Motor neuron (in vitro differentiated cells): ENCODE results near the gene ZC3H7A. TPM values are rescaled to one million over a fixed set of nuclear protein-coding genes. Genes with fewer than 3 reads are reported as not detected.
"Not testable (repeated sequence)": the region's sequence is repeated elsewhere in the genome, so short reads cannot be mapped to it uniquely, and the experiment has no call there.

Experiments
- ATAC-seq, 8 experiments: fragments of 200-7000 bp; cut with Tn5 transposase; replicated peaks in 6 of 8; 2 replicates each; pipeline ENCODE4 v1.8.0; 2021; ENCODE audit warnings: mild to moderate bottlenecking in 8 of 8, moderate library complexity in 8 of 8
- H3K27ac ChIP-seq, 2 donors: fragments of 250-450 bp; sonication (Bioruptor Pico); 2 replicates each; pipeline ENCODE4 v1.9.0; 2021; ENCODE audit warnings: antibody characterized with exemption in 2 of 2, mild to moderate bottlenecking in 2 of 2, moderate library complexity in 1 of 2
- H3K4me1 ChIP-seq, 2 donors: fragments of 250-450 bp; sonication (Bioruptor Pico); replicated peaks in 1 of 2; 2 replicates each; pipeline ENCODE4 v1.6.1; 2021; ENCODE audit warnings: antibody characterized with exemption in 2 of 2, mild to moderate bottlenecking in 2 of 2, moderate library complexity in 1 of 2
- H3K4me3 ChIP-seq, 5 donors: fragments of 250-450 bp; sonication (Bioruptor Pico); 2 replicates each; pipeline ENCODE4 v1.9.0; 2021; ENCODE audit warnings: antibody characterized with exemption in 5 of 5, mild to moderate bottlenecking in 5 of 5, moderate library complexity in 4 of 5
- WGBS, 10 experiments: fragments of 450-650 bp; shearing (Covaris generic); methylation state at CpG; one replicate each; pipeline ENCODE4 v1.0.0; 2022; 5-methylcytosine and 5-hydroxymethylcytosine counted together
- in situ Hi-C, 9 experiments: fragments of 400-800 bp; cut with MboI; loops; one replicate each; pipeline ENCODE4 v1.15.0; 2021; ENCODE audit warnings: low sequenced_read_pairs in 9 of 9, low pct_unique_long_range_greater_than_20kb in 2 of 9; ENCODE audit not compliant: unreplicated experiment in 9 of 9
- total RNA-seq, 8 experiments: library from RNA; unstranded; fragments of 300-600 nt; gene quantifications; 2 replicates each; pipeline versions ENCODE4 v1.2.3 to v1.2.4, GENCODE V29; 2022

Gene ZC3H7A
- total RNA-seq, 8 experiments from 2014 or later: 23.0 to 82.7 (median 39.3) TPM

DNA sequence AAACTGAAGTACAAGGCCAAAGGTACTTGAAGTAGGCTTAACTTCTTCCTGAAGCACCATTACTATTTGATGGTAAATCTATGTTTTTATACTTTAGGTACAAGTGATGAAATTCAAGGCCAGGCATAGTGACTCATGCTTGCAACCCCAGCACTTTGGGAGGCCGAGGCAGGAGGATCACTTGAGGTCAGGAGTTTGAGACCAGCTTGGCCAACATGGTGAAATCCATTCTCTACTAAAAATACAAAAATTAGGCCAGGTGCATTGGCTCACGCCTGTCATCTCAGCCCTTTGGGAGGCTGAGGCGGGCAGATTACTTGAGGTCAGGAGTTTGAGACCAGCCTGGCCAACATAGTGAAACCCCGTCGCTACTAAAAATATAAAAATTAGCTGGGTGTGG lies 26.6 kb upstream of the ZC3H7A start:
- not testable (repeated sequence) for H3K4me3 ChIP-seq, H3K4me1 ChIP-seq, H3K27ac ChIP-seq, ATAC-seq
- 74 to 100% (median 93%) methylated on average over 1 to 5 of the region's 5 CpGs; no CpG with 5 or more reads in 5 of the 10 experiments for WGBS, 10 experiments
- in situ Hi-C loops: loop anchor here in 2 of 9 experiments (25.0 kb wide), 4 partner anchors 286 to 861 kb away; a partner anchor contains a TSS

DNA sequence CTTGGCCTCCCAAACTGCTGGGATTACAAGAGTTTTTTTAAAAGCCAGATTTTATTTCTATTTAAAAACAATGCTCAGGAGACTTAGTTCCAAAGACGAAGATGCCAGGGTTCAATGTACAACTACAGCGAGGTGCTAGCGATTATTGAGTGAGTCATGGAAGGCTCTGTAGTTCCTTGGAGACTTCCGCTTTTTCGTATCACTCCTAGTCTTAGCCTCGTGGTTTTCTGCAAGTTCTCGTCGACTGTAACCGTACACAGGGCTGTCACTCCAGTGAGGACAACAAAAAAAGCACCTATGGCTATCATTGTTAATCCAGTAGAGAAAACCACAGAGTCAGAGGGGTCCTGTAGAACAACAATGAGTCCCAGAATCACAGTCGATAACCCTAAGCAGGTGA lies 22.7 kb upstream of the ZC3H7A start:
- ATAC-seq: no peak
- Histone ChIP-seq H3K4me1 (no peaks in the 10 kb centered on the region), H3K4me3 (no peak overlapping the region), H3K27ac (no peak overlapping the region)
- WGBS, 10 experiments: 75 to 98% (median 93%) methylated on average over 1 to 10 of the region's 10 CpGs; no CpG with 5 or more reads in 1 of the 10 experiments
- in situ Hi-C loops: loop anchor here in 2 of 9 experiments (25.0 kb wide), 4 partner anchors 282 to 857 kb away; a partner anchor contains a TSS

- in situ Hi-C loops: loop anchor here in 2 of 9 experiments (25.0 kb wide), 4 partner anchors 282 to 857 kb away; a partner anchor contains a TSS
- not testable (repeated sequence) for H3K4me3 ChIP-seq, H3K4me1 ChIP-seq, H3K27ac ChIP-seq, ATAC-seq
- 90 to 100% (median 95%) methylated on average over 1 to 11 of the region's 13 CpGs; no CpG with 5 or more reads in 4 of the 10 experiments for WGBS, 10 experiments
These were observed 21.9 kb upstream of the ZC3H7A start for GRCh38 chr16:11818970-11819369.

- no peak for ATAC-seq
- in situ Hi-C loops: loop anchor here in 2 of 9 experiments (25.0 kb wide), 4 partner anchors 279 to 854 kb away; a partner anchor contains a TSS
- Histone ChIP-seq H3K4me3 (no peak overlapping the region), H3K4me1 (no peaks in the 10 kb centered on the region), H3K27ac (no peak overlapping the region)
- 0 to 100% (median 78%) methylated on average over 1 to 4 of the region's 5 CpGs; no CpG with 5 or more reads in 2 of the 10 experiments for WGBS, 10 experiments
These were observed 19.1 kb upstream of the ZC3H7A start for GRCh38 chr16:11816123-11816522.

DNA sequence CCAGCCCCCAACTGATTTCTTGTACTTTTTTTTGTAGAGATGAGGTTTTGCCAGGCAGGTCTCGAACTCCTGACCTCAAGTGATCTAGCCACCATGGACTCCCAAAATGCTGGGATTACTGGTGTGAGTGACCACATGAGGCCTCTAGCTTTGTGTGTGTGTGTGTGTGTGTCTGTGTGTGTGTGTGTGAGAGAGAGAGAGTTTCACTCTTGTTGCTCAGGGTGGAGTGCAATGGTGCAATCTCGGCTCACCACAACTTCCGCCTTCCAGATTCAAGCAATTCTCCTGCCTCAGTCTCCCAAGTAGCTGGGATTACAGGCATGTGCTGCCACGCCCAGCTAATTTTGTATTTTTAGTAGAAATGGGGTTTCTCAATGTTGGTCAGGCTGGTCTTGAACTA lies 17.7 kb upstream of the ZC3H7A start:
- in situ Hi-C loops: loop anchor here in 2 of 9 experiments (25.0 kb wide), 4 partner anchors 277 to 852 kb away; a partner anchor contains a TSS
- not testable (repeated sequence) for ATAC-seq, H3K4me1 ChIP-seq, H3K4me3 ChIP-seq, H3K27ac ChIP-seq
- WGBS, 10 experiments: 60 to 100% (median 93%) methylated on average over 1 to 3 of the region's 4 CpGs; no CpG with 5 or more reads in 3 of the 10 experiments

DNA sequence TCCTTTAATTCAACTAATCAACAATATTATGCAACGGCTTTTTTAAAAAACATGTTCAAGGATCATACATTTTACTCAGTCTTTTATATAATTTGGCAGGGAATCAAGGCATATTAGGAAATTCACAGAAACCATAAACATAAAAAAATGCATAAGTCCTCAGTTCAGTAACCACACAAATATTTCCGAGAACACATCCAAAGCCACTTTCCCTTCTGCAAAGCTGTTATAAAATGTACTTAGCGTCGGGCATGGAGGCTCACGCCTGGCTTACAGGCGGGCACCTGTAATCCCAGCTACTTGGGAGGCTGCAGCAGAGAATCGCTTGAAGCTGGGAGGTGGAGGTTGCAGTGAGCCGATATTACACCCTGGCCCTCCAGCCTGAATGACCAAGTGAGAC lies 9.7 kb upstream of the ZC3H7A start:
- in situ Hi-C loops: loop anchor here in 2 of 9 experiments (25.0 kb wide), 4 partner anchors 269 to 844 kb away; a partner anchor contains a TSS
- ATAC-seq: peak in 1 of 8 experiments; percentile 79
- Histone ChIP-seq H3K27ac (no peak overlapping the region), H3K4me3 (no peak overlapping the region), H3K4me1 (no peaks in the 10 kb centered on the region)
- 0 to 100% (median 83%) methylated on average over 1 to 8 of the region's 8 CpGs; no CpG with 5 or more reads in 1 of the 10 experiments for WGBS, 10 experiments

DNA sequence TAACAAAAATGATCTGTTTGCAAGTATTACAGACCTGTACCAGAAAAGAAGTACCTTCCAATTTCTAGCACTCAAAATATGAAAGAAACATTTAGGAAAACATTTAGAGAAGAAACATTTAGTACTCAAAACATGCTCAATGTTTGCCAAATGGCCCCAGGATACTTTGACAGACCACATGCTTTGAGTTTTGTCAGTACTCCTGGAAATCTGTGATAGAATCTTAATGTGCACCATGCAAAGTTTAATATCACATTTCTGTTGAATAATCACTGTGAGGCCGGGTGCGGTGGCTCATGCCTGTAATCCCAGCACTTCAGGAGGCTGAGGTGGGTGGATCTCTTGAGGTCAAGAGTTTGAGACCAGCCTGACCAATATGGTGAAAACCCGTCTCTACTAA lies 8.5 kb upstream of the ZC3H7A start:
- in situ Hi-C loops: loop anchor here in 2 of 9 experiments (25.0 kb wide), 4 partner anchors 268 to 843 kb away; a partner anchor contains a TSS
- Histone ChIP-seq H3K4me3 (no peak overlapping the region), H3K4me1 (no peaks in the 10 kb centered on the region), H3K27ac (no peak overlapping the region)
- WGBS, 10 experiments: 20 to 100% (median 92%) methylated on average over 1 to 3 of the region's 3 CpGs; no CpG with 5 or more reads in 3 of the 10 experiments
- ATAC-seq: peak in 1 of 8 experiments; percentile 52

DNA sequence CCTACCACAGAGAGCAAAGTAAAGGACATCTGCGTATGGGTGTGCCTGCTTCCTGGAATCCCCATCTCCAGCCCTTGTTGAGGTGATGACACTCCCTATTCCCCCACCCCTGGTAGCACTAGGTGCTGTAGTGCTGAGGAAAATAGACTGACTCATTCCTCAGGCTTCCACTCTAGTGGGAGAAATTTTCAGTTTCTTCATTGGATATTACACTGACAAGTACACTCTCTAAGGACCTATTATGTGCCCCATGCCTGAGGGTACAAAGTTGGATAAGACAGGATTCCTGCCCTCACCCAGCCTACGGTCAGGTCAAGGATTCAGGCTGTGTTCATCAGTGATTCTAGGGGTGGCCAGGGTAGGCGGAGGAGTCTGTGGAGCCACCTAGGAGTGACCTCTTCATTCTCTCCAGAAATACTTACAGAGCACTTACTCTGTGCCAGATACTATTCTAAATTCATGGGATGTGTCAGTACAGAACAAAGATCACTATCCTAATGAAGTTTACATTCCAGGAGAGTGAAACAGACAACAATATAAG lies 4.5 kb upstream of the ZC3H7A start:
- in situ Hi-C loops: loop anchor here in 2 of 9 experiments (25.0 kb wide), 4 partner anchors 264 to 839 kb away; a partner anchor contains a TSS
- no peak overlapping the region for H3K27ac ChIP-seq
- WGBS, 10 experiments: 20 to 100% (median 80%) methylated on average over 1 to 2 of the region's 3 CpGs; no CpG with 5 or more reads in 2 of the 10 experiments
- peak in 2 of 8 experiments; percentile 2 to 20 for ATAC-seq
- H3K4me1 ChIP-seq: peaks cover 9 to 11% of the 10 kb centered on the region in 2 donors
- no peak overlapping the region for H3K4me3 ChIP-seq

GRCh38 chr16:11800382-11800718 lies 3.3 kb upstream of the ZC3H7A start:
- in situ Hi-C loops: loop anchor here in 2 of 9 experiments (25.0 kb wide), 4 partner anchors 263 to 838 kb away; a partner anchor contains a TSS
- no peak overlapping the region for H3K4me3 ChIP-seq
- no peak overlapping the region for H3K27ac ChIP-seq
- no peak for ATAC-seq
- peaks cover 13 to 19% of the 10 kb centered on the region in 2 donors for H3K4me1 ChIP-seq
- WGBS, 10 experiments: 70 to 100% (median 93%) methylated on average over 1 to 3 of the region's 3 CpGs; no CpG with 5 or more reads in 2 of the 10 experiments

DNA sequence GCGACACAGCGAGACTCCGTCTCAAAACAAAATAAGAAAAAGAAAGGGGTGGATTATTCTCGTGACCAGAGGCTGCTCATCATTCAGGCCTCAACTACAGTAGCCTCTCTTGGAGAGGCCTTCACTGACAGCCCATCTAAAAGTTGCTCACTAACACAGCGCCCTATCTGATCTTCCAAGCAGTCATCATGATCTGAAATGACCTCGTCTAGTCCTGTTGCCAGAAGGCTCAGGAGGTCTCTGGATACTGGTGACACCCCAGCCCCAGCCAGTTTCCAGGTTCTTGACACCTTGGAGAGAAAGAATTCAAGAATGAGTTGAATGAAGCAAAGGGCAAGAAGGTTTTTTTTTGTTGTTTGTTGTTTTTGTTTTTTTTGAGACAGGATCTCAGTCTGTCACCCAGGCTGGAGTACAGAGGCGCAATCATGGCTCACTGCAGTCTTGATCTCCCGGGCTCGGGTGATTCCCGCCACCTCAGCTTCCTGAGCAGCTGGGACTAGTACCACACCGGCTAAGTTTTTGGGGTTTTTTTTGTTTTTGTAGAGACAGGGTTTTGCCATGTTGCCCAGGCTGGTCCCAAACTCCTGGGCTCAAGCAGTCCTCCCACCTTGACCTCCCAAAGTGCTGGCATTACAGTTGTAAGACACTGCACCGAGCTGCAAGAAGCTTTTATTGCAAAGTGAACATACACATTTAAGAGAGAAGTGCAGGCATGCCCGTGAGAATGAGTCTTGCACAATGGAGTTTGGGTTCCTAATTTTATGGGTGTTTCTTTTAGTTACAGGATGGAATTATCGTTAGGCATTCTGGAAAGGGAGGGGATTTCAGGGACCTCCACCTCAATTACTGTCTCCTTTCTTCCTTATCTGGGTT lies 2.7 kb upstream of the ZC3H7A start:
- H3K4me3 ChIP-seq: no peak overlapping the region
- no peak for ATAC-seq
- WGBS, 10 experiments: 90 to 100% (median 95%) methylated on average over 2 to 12 of the region's 14 CpGs; no CpG with 5 or more reads in 3 of the 10 experiments

DNA sequence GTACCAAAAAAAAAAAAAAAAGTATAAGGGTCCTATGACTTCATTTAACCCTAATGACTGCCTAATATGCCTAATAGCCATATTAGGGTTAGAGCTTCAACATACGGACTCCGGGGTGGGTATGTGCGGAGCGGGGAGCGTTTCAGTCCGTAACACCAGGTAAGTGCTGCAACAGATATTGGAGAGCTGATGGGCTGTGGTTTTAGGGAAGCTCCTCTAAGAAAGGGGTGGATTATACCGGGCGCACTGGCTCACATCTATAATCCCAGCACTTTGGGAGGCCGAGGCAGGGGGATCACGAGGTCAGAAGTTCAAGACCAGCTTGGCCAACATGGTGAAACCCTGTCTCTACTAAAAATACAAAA lies 1.9 kb upstream of the ZC3H7A start:
- Histone ChIP-seq H3K27ac (no peak overlapping the region), H3K4me3 (peak overlapping the region in 3 of 5 donors; percentile 60 to 79 (median 76)), H3K4me1 (peaks cover 20 to 22% of the 10 kb centered on the region in 2 donors)
- 90 to 100% (median 96%) methylated on average over 1 to 8 of the region's 10 CpGs; no CpG with 5 or more reads in 4 of the 10 experiments for WGBS, 10 experiments
- in situ Hi-C loops: no loop called here
- ATAC-seq: no peak

More for the DNA sequence above, 2.7 kb upstream of the ZC3H7A start:
- H3K27ac ChIP-seq: no peak overlapping the region
- peaks cover 19 to 20% of the 10 kb centered on the region in 2 donors for H3K4me1 ChIP-seq
- in situ Hi-C loops: loop anchor here in 2 of 9 experiments (25.0 kb wide), 4 partner anchors 262 to 837 kb away; a partner anchor contains a TSS

GRCh38 chr16:11797957-11798299 lies 870 bp upstream of the ZC3H7A start:
- in situ Hi-C loops: no loop called here
- ATAC-seq: peak in 1 of 8 experiments; percentile 1

More at GRCh38 chr16:11797957-11798299, 870 bp upstream of the ZC3H7A start:
- H3K4me1 ChIP-seq: peaks cover 20 to 22% of the 10 kb centered on the region in 2 donors
- peak overlapping the region; percentile 93 to 95 for H3K27ac ChIP-seq
- WGBS, 10 experiments: 0 to 14% (median 3%) methylated on average over 1 to 5 of the region's 7 CpGs; no CpG with 5 or more reads in 4 of the 10 experiments
- H3K4me3 ChIP-seq: peak overlapping the region; percentile 60 to 96 (median 79)
